ENCODE results near the gene CABYR.

CABYR gene

DNA sequence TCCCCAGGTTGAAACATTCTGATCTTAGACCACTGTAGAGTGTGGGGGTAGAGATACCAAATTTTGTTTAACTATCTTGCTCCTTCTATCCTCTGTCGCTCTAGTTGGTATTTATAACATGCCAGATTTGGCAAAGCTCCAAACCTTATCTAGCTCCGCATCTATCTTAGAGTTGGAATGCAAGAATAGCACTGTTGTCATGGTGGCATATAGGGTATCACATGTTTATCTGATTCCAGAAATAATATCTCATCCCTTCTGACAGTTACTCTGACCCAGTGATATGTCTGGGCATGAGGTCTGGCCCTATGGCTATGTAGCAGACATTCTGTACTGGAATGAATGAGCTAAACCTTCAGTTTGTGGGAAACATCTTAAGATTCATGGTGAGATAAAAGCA, 51.7 kb downstream of the CABYR start:
- Histone ChIP-seq H3F3A (ENCODE audit: insufficient read depth) (no peaks in the 10 kb centered on the region), H3K9ac (ENCODE audit: low read length) (no peak overlapping the region), H3K79me2 (ENCODE audit: insufficient read depth, low read length) (no peaks in the 10 kb centered on the region), H4K20me1 (ENCODE audit: low read depth, low read length) (no peaks in the 10 kb centered on the region), H3K4me2 (ENCODE audit: low read depth, low read length, poor library complexity, severe bottlenecking) (no peak overlapping the region), H3K36me3 (ENCODE audit: low read length) (no peaks in the 10 kb centered on the region), H3K9me2 (replicated peaks; ENCODE audit: insufficient read depth, low read length) (no peaks in the 10 kb centered on the region), H3K27me3 (ENCODE audit: low read length) (no peaks in the 10 kb centered on the region), H2AFZ (ENCODE audit: low read depth, low read length, severe bottlenecking) (no peak overlapping the region), H3K27ac (ENCODE audit: low read depth, low read length) (no peak overlapping the region), H3K4me3 (ENCODE audit: insufficient read depth, low read length, poor library complexity, severe bottlenecking) (no peak overlapping the region), H3K9me3 (ENCODE audit: insufficient read depth, low read length) (no peaks in the 10 kb centered on the region)
- no peak for TF ChIP-seq EZH2phosphoT487 (conservative IDR thresholded peaks at IDR 0.05; ENCODE audit: low read length)
- TF ChIP-seq CTCF (IDR thresholded peaks at IDR 0.05; ENCODE audit: insufficient read depth, low read length, poor library complexity, severe bottlenecking) = no peak

GRCh38 chr18:24195296-24196053, 56.6 kb downstream of the CABYR start:
- H3K27ac ChIP-seq (ENCODE audit: low read depth, low read length) = no peak overlapping the region
- H3K79me2 ChIP-seq (ENCODE audit: insufficient read depth, low read length) = no peaks in the 10 kb centered on the region
- no peaks in the 10 kb centered on the region for H3K36me3 ChIP-seq (ENCODE audit: low read length)
- H3F3A ChIP-seq (ENCODE audit: insufficient read depth) = no peaks in the 10 kb centered on the region
- no peak overlapping the region for H3K4me3 ChIP-seq (ENCODE audit: insufficient read depth, low read length, poor library complexity, severe bottlenecking)
- H3K9me3 ChIP-seq (ENCODE audit: insufficient read depth, low read length) = no peaks in the 10 kb centered on the region
- H2AFZ ChIP-seq (ENCODE audit: low read depth, low read length, severe bottlenecking) = no peak overlapping the region
- no peak overlapping the region for H3K9ac ChIP-seq (ENCODE audit: low read length)
- no peak for TF ChIP-seq EZH2phosphoT487 (conservative IDR thresholded peaks at IDR 0.05; ENCODE audit: low read length)
- no peaks in the 10 kb centered on the region for H3K27me3 ChIP-seq (ENCODE audit: low read length)
- H3K9me2 ChIP-seq (replicated peaks; ENCODE audit: insufficient read depth, low read length) = no peaks in the 10 kb centered on the region
- no peaks in the 10 kb centered on the region for H4K20me1 ChIP-seq (ENCODE audit: low read depth, low read length)
- no peak overlapping the region for H3K4me2 ChIP-seq (ENCODE audit: low read depth, low read length, poor library complexity, severe bottlenecking)

DNA sequence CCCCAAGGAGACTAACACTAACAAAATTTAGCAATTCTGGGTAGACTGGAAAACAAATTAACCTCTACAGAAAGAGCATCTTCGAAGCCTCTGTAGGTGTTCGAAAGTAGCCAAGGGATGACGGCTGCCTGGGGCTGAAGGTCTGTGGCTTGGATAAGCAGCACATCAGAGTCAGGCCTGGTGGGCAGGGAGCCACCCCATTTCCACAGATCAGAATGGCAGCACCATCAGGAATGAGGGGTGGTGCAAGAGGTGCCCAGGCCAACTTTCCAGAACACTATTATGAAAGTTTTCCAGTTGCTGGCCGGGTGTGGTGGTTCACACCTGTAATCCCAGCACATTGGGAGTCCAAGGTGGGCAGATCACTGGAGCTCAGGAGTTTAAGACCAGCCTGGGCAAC, 57.9 kb downstream of the CABYR start:
- H3K27me3 ChIP-seq (ENCODE audit: low read length) = no peaks in the 10 kb centered on the region

More for the DNA sequence above, 57.9 kb downstream of the CABYR start:
- Histone ChIP-seq H3F3A (ENCODE audit: insufficient read depth) (no peaks in the 10 kb centered on the region), H3K36me3 (ENCODE audit: low read length) (no peaks in the 10 kb centered on the region), H3K9me3 (ENCODE audit: insufficient read depth, low read length) (no peaks in the 10 kb centered on the region), H3K4me3 (ENCODE audit: insufficient read depth, low read length, poor library complexity, severe bottlenecking) (no peak overlapping the region), H3K79me2 (ENCODE audit: insufficient read depth, low read length) (no peaks in the 10 kb centered on the region), H2AFZ (ENCODE audit: low read depth, low read length, severe bottlenecking) (no peak overlapping the region), H3K27ac (ENCODE audit: low read depth, low read length) (no peak overlapping the region), H4K20me1 (ENCODE audit: low read depth, low read length) (no peaks in the 10 kb centered on the region), H3K9ac (ENCODE audit: low read length) (no peak overlapping the region), H3K9me2 (replicated peaks; ENCODE audit: insufficient read depth, low read length) (no peaks in the 10 kb centered on the region), H3K4me2 (ENCODE audit: low read depth, low read length, poor library complexity, severe bottlenecking) (no peak overlapping the region)
- TF ChIP-seq EZH2phosphoT487 (conservative IDR thresholded peaks at IDR 0.05; ENCODE audit: low read length) (no peak), CTCF (IDR thresholded peaks at IDR 0.05; ENCODE audit: insufficient read depth, low read length, poor library complexity, severe bottlenecking) (no peak)

All from SU-DHL-6 (cell line).